Measurements from ENCODE around the gene CCDC80.

DNA sequence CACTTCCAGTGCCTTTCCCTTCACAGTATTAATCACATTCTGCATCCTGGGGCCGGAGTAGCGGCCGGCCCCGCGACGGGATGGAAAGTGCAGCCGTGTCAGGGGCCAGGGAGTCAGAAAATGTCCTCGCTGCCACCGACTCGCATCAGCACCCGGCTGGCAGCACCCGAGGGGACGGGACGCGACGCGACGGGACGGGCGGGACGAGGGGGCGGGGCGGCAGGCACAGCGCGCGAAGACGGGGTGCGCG is 79.5 kb downstream of the CCDC80 start:
- TF ChIP-seq, protein P1, sequence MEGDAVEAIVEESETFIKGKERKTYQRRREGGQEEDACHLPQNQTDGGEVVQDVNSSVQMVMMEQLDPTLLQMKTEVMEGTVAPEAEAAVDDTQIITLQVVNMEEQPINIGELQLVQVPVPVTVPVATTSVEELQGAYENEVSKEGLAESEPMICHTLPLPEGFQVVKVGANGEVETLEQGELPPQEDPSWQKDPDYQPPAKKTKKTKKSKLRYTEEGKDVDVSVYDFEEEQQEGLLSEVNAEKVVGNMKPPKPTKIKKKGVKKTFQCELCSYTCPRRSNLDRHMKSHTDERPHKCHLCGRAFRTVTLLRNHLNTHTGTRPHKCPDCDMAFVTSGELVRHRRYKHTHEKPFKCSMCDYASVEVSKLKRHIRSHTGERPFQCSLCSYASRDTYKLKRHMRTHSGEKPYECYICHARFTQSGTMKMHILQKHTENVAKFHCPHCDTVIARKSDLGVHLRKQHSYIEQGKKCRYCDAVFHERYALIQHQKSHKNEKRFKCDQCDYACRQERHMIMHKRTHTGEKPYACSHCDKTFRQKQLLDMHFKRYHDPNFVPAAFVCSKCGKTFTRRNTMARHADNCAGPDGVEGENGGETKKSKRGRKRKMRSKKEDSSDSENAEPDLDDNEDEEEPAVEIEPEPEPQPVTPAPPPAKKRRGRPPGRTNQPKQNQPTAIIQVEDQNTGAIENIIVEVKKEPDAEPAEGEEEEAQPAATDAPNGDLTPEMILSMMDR (IDR thresholded peaks at IDR 0.05): no peak
- no peak for TF ChIP-seq POLR2A (IDR thresholded peaks at IDR 0.05)
